MM.1S (cell line): ENCODE measurements around the gene GP2.

Experiments
- EZH2 ChIP-seq: fragments of 300-600 bp; sonication (generic); optimal IDR thresholded peaks from 2 replicates; pipeline ENCODE3; 2017; ENCODE audit warnings: low read depth, mild to moderate bottlenecking, antibody characterized with exemption, low read length, mixed read lengths
- TF ChIP-seq, protein P1 (sequence below): fragments of 300-600 bp; sonication (generic); IDR thresholded peaks from 2 replicates; pipeline ENCODE4 v1.5.1; 2016; ENCODE audit warnings: antibody characterized with exemption, low read length, mixed read lengths

DNA sequence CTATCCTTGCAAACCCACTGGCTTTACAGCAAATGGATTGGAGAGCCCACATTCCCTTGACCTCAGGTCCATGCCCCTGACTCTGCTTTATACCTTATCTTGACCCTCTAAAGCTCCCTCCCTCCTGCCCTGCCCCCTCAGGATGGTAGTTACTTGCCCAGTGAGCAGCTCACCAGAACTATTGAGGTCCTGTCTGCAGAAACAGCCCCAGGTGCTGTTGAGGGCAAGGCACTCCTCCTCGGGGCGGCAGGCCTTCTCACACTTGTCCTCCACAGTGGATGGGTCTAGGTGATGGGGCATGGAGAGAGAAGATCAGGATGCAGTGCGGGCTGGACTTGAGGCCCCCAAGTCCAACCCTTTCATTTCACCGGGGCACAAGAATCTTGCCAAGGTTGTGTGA lies 4.6 kb downstream of the GP2 start:
- TF ChIP-seq, protein P1, sequence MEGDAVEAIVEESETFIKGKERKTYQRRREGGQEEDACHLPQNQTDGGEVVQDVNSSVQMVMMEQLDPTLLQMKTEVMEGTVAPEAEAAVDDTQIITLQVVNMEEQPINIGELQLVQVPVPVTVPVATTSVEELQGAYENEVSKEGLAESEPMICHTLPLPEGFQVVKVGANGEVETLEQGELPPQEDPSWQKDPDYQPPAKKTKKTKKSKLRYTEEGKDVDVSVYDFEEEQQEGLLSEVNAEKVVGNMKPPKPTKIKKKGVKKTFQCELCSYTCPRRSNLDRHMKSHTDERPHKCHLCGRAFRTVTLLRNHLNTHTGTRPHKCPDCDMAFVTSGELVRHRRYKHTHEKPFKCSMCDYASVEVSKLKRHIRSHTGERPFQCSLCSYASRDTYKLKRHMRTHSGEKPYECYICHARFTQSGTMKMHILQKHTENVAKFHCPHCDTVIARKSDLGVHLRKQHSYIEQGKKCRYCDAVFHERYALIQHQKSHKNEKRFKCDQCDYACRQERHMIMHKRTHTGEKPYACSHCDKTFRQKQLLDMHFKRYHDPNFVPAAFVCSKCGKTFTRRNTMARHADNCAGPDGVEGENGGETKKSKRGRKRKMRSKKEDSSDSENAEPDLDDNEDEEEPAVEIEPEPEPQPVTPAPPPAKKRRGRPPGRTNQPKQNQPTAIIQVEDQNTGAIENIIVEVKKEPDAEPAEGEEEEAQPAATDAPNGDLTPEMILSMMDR, result no peak
- TF ChIP-seq EZH2, result no peak
